DOHH2 (cell line): ENCODE measurements around the gene BANK1.

Experiments
- H3F3A ChIP-seq: fragments of 200-600 bp; sonication (generic), shearing (Covaris generic); 2 replicates; pipeline ENCODE4 v1.6.0; 2016; ENCODE audit warnings: antibody characterized with exemption, mild to moderate bottlenecking; ENCODE audit not compliant: control insufficient read depth, insufficient read depth
- H3K27ac ChIP-seq: fragments of 200-600 bp; sonication (generic); 2 replicates; pipeline ENCODE4 v1.5.1; 2014; ENCODE audit warnings: low read depth, mild to moderate bottlenecking, low read length, moderate library complexity
- H3K27me3 ChIP-seq: fragments of 200-600 bp; sonication (generic); 2 replicates; pipeline ENCODE4 v1.6.1; 2014; ENCODE audit warnings: mild to moderate bottlenecking, low read length, mixed read lengths; ENCODE audit not compliant: control insufficient read depth
- H3K36me3 ChIP-seq: fragments of 200-600 bp; sonication (generic); 2 replicates; pipeline ENCODE4 v1.6.1; 2014; ENCODE audit warnings: mild to moderate bottlenecking, low read length, moderate library complexity, mixed read lengths; ENCODE audit not compliant: control insufficient read depth
- H3K4me1 ChIP-seq: fragments of 200-600 bp; sonication (generic); 2 replicates; pipeline ENCODE4 v1.6.1; 2014; ENCODE audit warnings: mild to moderate bottlenecking, low read length, mixed read lengths; ENCODE audit not compliant: control insufficient read depth
- H3K4me2 ChIP-seq: fragments of 200-600 bp; sonication (generic); 2 replicates; pipeline ENCODE4 v1.6.0; 2014; ENCODE audit warnings: mild to moderate bottlenecking, low read length, moderate library complexity
- H3K4me3 ChIP-seq: fragments of 200-600 bp; sonication (generic); 2 replicates; pipeline ENCODE4 v1.5.1; 2014; ENCODE audit warnings: mild to moderate bottlenecking, low read length, mixed read lengths
- H3K79me2 ChIP-seq: fragments of 200-600 bp; sonication (generic); 2 replicates; pipeline ENCODE4 v1.6.1; 2014; ENCODE audit warnings: mild to moderate bottlenecking, low read length, mixed read lengths; ENCODE audit not compliant: control insufficient read depth
- H3K9me2 ChIP-seq: fragments of 200-600 bp; sonication (generic); replicated peaks from 2 replicates; pipeline ENCODE4 v1.6.1; 2014; ENCODE audit warnings: mild to moderate bottlenecking, low read length, mixed read lengths; ENCODE audit not compliant: control insufficient read depth
- H3K9me3 ChIP-seq: fragments of 200-600 bp; sonication (generic); 2 replicates; pipeline ENCODE4 v1.6.1; 2014; ENCODE audit warnings: antibody characterized with exemption, low read length, mixed read lengths; ENCODE audit not compliant: control insufficient read depth, insufficient read depth
- H4K20me1 ChIP-seq: fragments of 200-600 bp; sonication (generic); 2 replicates; pipeline ENCODE4 v1.6.0; 2014; ENCODE audit warnings: low read depth, mild to moderate bottlenecking, antibody characterized with exemption, low read length, moderate library complexity; ENCODE audit not compliant: control insufficient read depth, insufficient read depth
- CTCF ChIP-seq: fragments of 200-600 bp; sonication (generic); IDR thresholded peaks from one replicate; pipeline ENCODE4 v1.5.1; 2014; ENCODE audit warnings: antibody characterized with exemption, mild to moderate bottlenecking, low read depth, low read length; ENCODE audit not compliant: poor library complexity, severe bottlenecking
- EZH2phosphoT487 ChIP-seq: fragments of 200-600 bp; sonication (generic); IDR thresholded peaks from 2 replicates; pipeline ENCODE4 v1.6.1; 2017; ENCODE audit warnings: borderline replicate concordance, mild to moderate bottlenecking, antibody characterized with exemption, low read length, moderate library complexity, mixed read lengths

BANK1 gene

DNA sequence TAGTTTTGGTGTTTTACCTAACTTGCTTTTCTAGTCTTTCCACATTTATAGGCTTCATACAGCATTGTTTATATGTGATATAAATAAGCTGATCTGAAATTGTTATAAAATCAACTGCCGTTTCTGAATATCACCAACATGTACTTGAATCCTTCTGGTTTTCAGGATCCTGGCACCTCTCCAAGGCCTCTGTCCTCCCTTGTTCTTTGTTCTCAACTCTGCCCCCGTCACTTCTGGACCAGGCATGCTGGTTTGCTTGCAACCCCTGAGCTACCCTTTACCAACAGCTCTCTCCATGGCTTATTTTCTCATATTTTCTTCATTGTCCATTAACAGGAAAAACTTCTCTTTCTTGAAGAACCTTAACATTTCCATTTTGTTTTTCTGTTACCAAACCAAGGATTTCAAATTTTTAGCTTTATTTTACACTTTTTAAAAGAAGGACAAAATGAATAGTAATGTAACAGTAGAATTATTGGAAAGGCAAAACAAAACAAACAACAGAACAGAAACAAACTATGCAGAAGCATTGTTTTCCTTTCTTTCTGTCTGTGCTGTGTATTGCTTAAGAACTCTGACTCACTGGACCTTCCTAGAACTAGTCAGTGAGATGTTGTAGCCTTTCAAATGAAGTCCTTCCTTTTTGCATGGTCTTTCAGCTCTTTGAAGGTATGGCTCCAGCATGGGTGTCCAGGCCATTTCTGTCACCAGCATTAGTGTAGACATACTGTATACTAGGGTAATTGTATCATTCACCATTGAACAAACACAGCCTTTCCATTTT lies 44.8 kb downstream of the BANK1 start:
- H3K9me2 ChIP-seq = no peaks in the 10 kb centered on the region
- H3K36me3 ChIP-seq = no peaks in the 10 kb centered on the region
- H3K27ac ChIP-seq = no peak overlapping the region
- H3K4me2 ChIP-seq = no peak overlapping the region
- no peaks in the 10 kb centered on the region for H4K20me1 ChIP-seq
- peaks cover 9% of the 10 kb centered on the region for H3K4me1 ChIP-seq
- no peaks in the 10 kb centered on the region for H3K9me3 ChIP-seq
- H3K79me2 ChIP-seq = no peaks in the 10 kb centered on the region
- H3K27me3 ChIP-seq = peaks cover 60% of the 10 kb centered on the region
- H3K4me3 ChIP-seq = no peak overlapping the region
- no peak for TF ChIP-seq EZH2phosphoT487
- TF ChIP-seq CTCF = no peak
- H3F3A ChIP-seq = peaks cover 6% of the 10 kb centered on the region

- no peak for TF ChIP-seq CTCF
- no peak for TF ChIP-seq EZH2phosphoT487
- H3K9me2 ChIP-seq = no peaks in the 10 kb centered on the region
- no peaks in the 10 kb centered on the region for H3K79me2 ChIP-seq
- H3K4me2 ChIP-seq = no peak overlapping the region
- no peak overlapping the region for H3K4me3 ChIP-seq
- no peaks in the 10 kb centered on the region for H3K9me3 ChIP-seq
- no peaks in the 10 kb centered on the region for H3F3A ChIP-seq
- H3K4me1 ChIP-seq = peaks cover 7% of the 10 kb centered on the region
- no peak overlapping the region for H3K27ac ChIP-seq
- no peaks in the 10 kb centered on the region for H4K20me1 ChIP-seq
- H3K36me3 ChIP-seq = no peaks in the 10 kb centered on the region
- H3K27me3 ChIP-seq = peaks cover 9% of the 10 kb centered on the region
Observed at GRCh38 chr4:101843054-101843453, 52.5 kb downstream of the BANK1 start.

- H3F3A ChIP-seq = no peaks in the 10 kb centered on the region
- H3K27me3 ChIP-seq = no peaks in the 10 kb centered on the region
- peaks cover 12% of the 10 kb centered on the region for H3K4me1 ChIP-seq
- no peaks in the 10 kb centered on the region for H3K36me3 ChIP-seq
- H3K4me3 ChIP-seq = no peak overlapping the region
- TF ChIP-seq CTCF (no peak), EZH2phosphoT487 (no peak)
- H3K9me3 ChIP-seq = no peaks in the 10 kb centered on the region
- H3K79me2 ChIP-seq = no peaks in the 10 kb centered on the region
- no peak overlapping the region for H3K27ac ChIP-seq
- H3K9me2 ChIP-seq = no peaks in the 10 kb centered on the region
- no peak overlapping the region for H3K4me2 ChIP-seq
- H4K20me1 ChIP-seq = no peaks in the 10 kb centered on the region
Observed at GRCh38 chr4:101846550-101846949, 56.0 kb downstream of the BANK1 start.
